Stimulated activated effector memory CD8-positive, alpha-beta T cell treated with anti-CD3 and anti-CD28 coated beads, Interleukin-12 subunit alpha, Interleukin-12 subunit beta, amount 100 ng/mL, for 72 hours (primary cell): Measurements from ENCODE around the gene PLA2G4E.

Experiments
- ATAC-seq: fragments of 150-1000 bp; cut with Tn5 transposase; 2 replicates; pipeline ENCODE4 v1.10.0; 2021
- DNase-seq, 2 donors: peaks; one replicate each; pipeline ENCODE4 v3.0.0; 2021 to 2022; ENCODE audit warnings: low spot score in 2 of 2
- H3K27ac Mint-ChIP-seq: one replicate; pipeline ENCODE4 v1.8.0; 2022; ENCODE audit warnings: mild to moderate bottlenecking, mixed read lengths
- H3K36me3 Mint-ChIP-seq: one replicate; pipeline ENCODE4 v1.8.0; 2022; ENCODE audit warnings: mild to moderate bottlenecking, mixed read lengths
- H3K4me1 Mint-ChIP-seq: one replicate; pipeline ENCODE4 v1.8.0; 2022; ENCODE audit warnings: mixed read lengths
- H3K4me3 Mint-ChIP-seq: one replicate; pipeline ENCODE4 v1.8.0; 2022; ENCODE audit warnings: mild to moderate bottlenecking, mixed read lengths
- H3K9me3 Mint-ChIP-seq: one replicate; pipeline ENCODE4 v1.8.0; 2022; ENCODE audit warnings: mixed read lengths

Gene PLA2G4E

GRCh38 chr15:41952013-41952563, 68.8 kb downstream of the PLA2G4E start:
- no peak overlapping the region for H3K4me3 Mint-ChIP-seq
- no peaks in the 10 kb centered on the region for H3K9me3 Mint-ChIP-seq
- H3K27ac Mint-ChIP-seq: peak overlapping the region; percentile 45
- DNase-seq (no peak), ATAC-seq (no peak)
- H3K4me1 Mint-ChIP-seq: peaks cover 20% of the 10 kb centered on the region
- peaks cover 66% of the 10 kb centered on the region for H3K36me3 Mint-ChIP-seq

- Mint-ChIP-seq H3K36me3 (peaks cover 70% of the 10 kb centered on the region), H3K9me3 (no peaks in the 10 kb centered on the region), H3K27ac (peak overlapping the region; percentile 45), H3K4me3 (no peak overlapping the region), H3K4me1 (peaks cover 15% of the 10 kb centered on the region)
- no peak for ATAC-seq
- no peak for DNase-seq
These were observed 69.3 kb downstream of the PLA2G4E start for GRCh38 chr15:41951571-41951970.

- H3K27ac Mint-ChIP-seq: no peak overlapping the region
- peaks cover 70% of the 10 kb centered on the region for H3K36me3 Mint-ChIP-seq
- ATAC-seq (no peak), DNase-seq (no peak)
- H3K9me3 Mint-ChIP-seq: no peaks in the 10 kb centered on the region
- H3K4me1 Mint-ChIP-seq: peaks cover 10% of the 10 kb centered on the region
- H3K4me3 Mint-ChIP-seq: no peak overlapping the region
These were observed 70.4 kb downstream of the PLA2G4E start for GRCh38 chr15:41950489-41950888.

- no peaks in the 10 kb centered on the region for H3K9me3 Mint-ChIP-seq
- H3K4me1 Mint-ChIP-seq: peaks cover 14% of the 10 kb centered on the region
- ATAC-seq: no peak
- peaks cover 73% of the 10 kb centered on the region for H3K36me3 Mint-ChIP-seq
- DNase-seq: no peak
- no peak overlapping the region for H3K27ac Mint-ChIP-seq
- no peak overlapping the region for H3K4me3 Mint-ChIP-seq
These were observed 70.7 kb downstream of the PLA2G4E start for GRCh38 chr15:41950127-41950483.

- H3K36me3 Mint-ChIP-seq: peaks cover 73% of the 10 kb centered on the region
- no peak for DNase-seq
- no peak for ATAC-seq
- peaks cover 16% of the 10 kb centered on the region for H3K4me1 Mint-ChIP-seq
- H3K27ac Mint-ChIP-seq: no peak overlapping the region
- H3K9me3 Mint-ChIP-seq: no peaks in the 10 kb centered on the region
- H3K4me3 Mint-ChIP-seq: no peak overlapping the region
These were observed 71.3 kb downstream of the PLA2G4E start for GRCh38 chr15:41949401-41950126.

GRCh38 chr15:41948490-41948889, 72.4 kb downstream of the PLA2G4E start:
- peaks cover 63% of the 10 kb centered on the region for H3K36me3 Mint-ChIP-seq
- ATAC-seq (no peak), DNase-seq (no peak)
- H3K9me3 Mint-ChIP-seq: no peaks in the 10 kb centered on the region
- no peak overlapping the region for H3K27ac Mint-ChIP-seq
- H3K4me3 Mint-ChIP-seq: no peak overlapping the region
- H3K4me1 Mint-ChIP-seq: peaks cover 16% of the 10 kb centered on the region

- no peak for ATAC-seq
- no peak overlapping the region for H3K27ac Mint-ChIP-seq
- H3K4me1 Mint-ChIP-seq: peaks cover 23% of the 10 kb centered on the region
These were observed 73.9 kb downstream of the PLA2G4E start for GRCh38 chr15:41946970-41947369.

GRCh38 chr15:41945731-41946130, 75.1 kb downstream of the PLA2G4E start:
- no peak overlapping the region for H3K4me3 Mint-ChIP-seq
- no peak for DNase-seq
- H3K27ac Mint-ChIP-seq: no peak overlapping the region
- H3K9me3 Mint-ChIP-seq: no peaks in the 10 kb centered on the region
- H3K36me3 Mint-ChIP-seq: peaks cover 59% of the 10 kb centered on the region
- ATAC-seq: no peak
- peaks cover 31% of the 10 kb centered on the region for H3K4me1 Mint-ChIP-seq

More at GRCh38 chr15:41946970-41947369, 73.9 kb downstream of the PLA2G4E start:
- no peak for DNase-seq
- Mint-ChIP-seq H3K4me3 (no peak overlapping the region), H3K36me3 (peaks cover 59% of the 10 kb centered on the region), H3K9me3 (no peaks in the 10 kb centered on the region)

- no peaks in the 10 kb centered on the region for H3K9me3 Mint-ChIP-seq
- H3K36me3 Mint-ChIP-seq: peaks cover 59% of the 10 kb centered on the region
- DNase-seq (no peak), ATAC-seq (no peak)
- no peak overlapping the region for H3K27ac Mint-ChIP-seq
- H3K4me1 Mint-ChIP-seq: peaks cover 32% of the 10 kb centered on the region
- H3K4me3 Mint-ChIP-seq: no peak overlapping the region
These were observed 75.6 kb downstream of the PLA2G4E start for GRCh38 chr15:41945221-41945620.

- peaks cover 62% of the 10 kb centered on the region for H3K36me3 Mint-ChIP-seq
- no peaks in the 10 kb centered on the region for H3K9me3 Mint-ChIP-seq
- no peak overlapping the region for H3K4me3 Mint-ChIP-seq
- no peak for ATAC-seq
- no peak for DNase-seq
- H3K27ac Mint-ChIP-seq: peak overlapping the region; percentile 68
- peaks cover 33% of the 10 kb centered on the region for H3K4me1 Mint-ChIP-seq
These were observed 76.4 kb downstream of the PLA2G4E start for GRCh38 chr15:41944313-41944940.

GRCh38 chr15:41943543-41944312, 77.1 kb downstream of the PLA2G4E start:
- ATAC-seq: no peak
- Mint-ChIP-seq H3K27ac (peak overlapping the region; percentile 68), H3K36me3 (peaks cover 64% of the 10 kb centered on the region)

GRCh38 chr15:41942886-41943285, 78.0 kb downstream of the PLA2G4E start:
- Mint-ChIP-seq H3K4me1 (peaks cover 34% of the 10 kb centered on the region), H3K36me3 (peaks cover 64% of the 10 kb centered on the region), H3K4me3 (no peak overlapping the region), H3K27ac (peak overlapping the region; percentile 68), H3K9me3 (no peaks in the 10 kb centered on the region)
- ATAC-seq (no peak), DNase-seq (no peak)

More at GRCh38 chr15:41943543-41944312, 77.1 kb downstream of the PLA2G4E start:
- Mint-ChIP-seq H3K4me1 (peaks cover 33% of the 10 kb centered on the region), H3K9me3 (no peaks in the 10 kb centered on the region), H3K4me3 (no peak overlapping the region)
- DNase-seq: no peak

- ATAC-seq: no peak
These were observed 79.0 kb downstream of the PLA2G4E start for GRCh38 chr15:41941644-41942415.

GRCh38 chr15:41940441-41940857, 80.4 kb downstream of the PLA2G4E start:
- DNase-seq: peak; percentile 47 to 80
- H3K9me3 Mint-ChIP-seq: no peaks in the 10 kb centered on the region
- H3K36me3 Mint-ChIP-seq: peaks cover 79% of the 10 kb centered on the region
- H3K4me1 Mint-ChIP-seq: peaks cover 58% of the 10 kb centered on the region
- peak overlapping the region; percentile 79 for H3K27ac Mint-ChIP-seq
- H3K4me3 Mint-ChIP-seq: peak overlapping the region; percentile 27
- peak; percentile 88 for ATAC-seq

More at GRCh38 chr15:41941644-41942415, 79.0 kb downstream of the PLA2G4E start:
- no peak for DNase-seq
- Mint-ChIP-seq H3K4me3 (no peak overlapping the region), H3K4me1 (peaks cover 45% of the 10 kb centered on the region), H3K9me3 (no peaks in the 10 kb centered on the region), H3K27ac (peak overlapping the region; percentile 68), H3K36me3 (peaks cover 66% of the 10 kb centered on the region)

- ATAC-seq: no peak
- Mint-ChIP-seq H3K27ac (peak overlapping the region; percentile 79), H3K4me1 (peaks cover 58% of the 10 kb centered on the region), H3K36me3 (peaks cover 76% of the 10 kb centered on the region), H3K4me3 (peak overlapping the region; percentile 27), H3K9me3 (no peaks in the 10 kb centered on the region)
- no peak for DNase-seq
These were observed 80.9 kb downstream of the PLA2G4E start for GRCh38 chr15:41939986-41940385.
